D721Med (cell line): ENCODE data around the gene ANKLE1.
A peak's percentile ranks its signal among the peaks of the same experiment; 100 is the strongest.

Experiments
- DNase-seq: peaks from one replicate; pipeline ENCODE4 v3.0.0; 2011; ENCODE audit warnings: low spot score; ENCODE audit not compliant: insufficient read length
- FAIRE-seq: peaks from 2 replicates; lab custom pipeline; 2011; peaks lifted over from hg19 to GRCh38; lab: Jason Lieb, UNC
- TF ChIP-seq, protein P1 (sequence below): IDR thresholded peaks from 2 replicates; pipeline ENCODE4 v1.5.1; 2012; ENCODE audit warnings: mild to moderate bottlenecking, control low read depth; ENCODE audit not compliant: insufficient read depth; ENCODE audit errors: missing control alignments

The ANKLE1 gene

GRCh38 chr19:17262557-17262956, 19.1 kb upstream of the ANKLE1 start:
- DNase-seq (no peak), FAIRE-seq (no peak)
- TF ChIP-seq, protein P1, sequence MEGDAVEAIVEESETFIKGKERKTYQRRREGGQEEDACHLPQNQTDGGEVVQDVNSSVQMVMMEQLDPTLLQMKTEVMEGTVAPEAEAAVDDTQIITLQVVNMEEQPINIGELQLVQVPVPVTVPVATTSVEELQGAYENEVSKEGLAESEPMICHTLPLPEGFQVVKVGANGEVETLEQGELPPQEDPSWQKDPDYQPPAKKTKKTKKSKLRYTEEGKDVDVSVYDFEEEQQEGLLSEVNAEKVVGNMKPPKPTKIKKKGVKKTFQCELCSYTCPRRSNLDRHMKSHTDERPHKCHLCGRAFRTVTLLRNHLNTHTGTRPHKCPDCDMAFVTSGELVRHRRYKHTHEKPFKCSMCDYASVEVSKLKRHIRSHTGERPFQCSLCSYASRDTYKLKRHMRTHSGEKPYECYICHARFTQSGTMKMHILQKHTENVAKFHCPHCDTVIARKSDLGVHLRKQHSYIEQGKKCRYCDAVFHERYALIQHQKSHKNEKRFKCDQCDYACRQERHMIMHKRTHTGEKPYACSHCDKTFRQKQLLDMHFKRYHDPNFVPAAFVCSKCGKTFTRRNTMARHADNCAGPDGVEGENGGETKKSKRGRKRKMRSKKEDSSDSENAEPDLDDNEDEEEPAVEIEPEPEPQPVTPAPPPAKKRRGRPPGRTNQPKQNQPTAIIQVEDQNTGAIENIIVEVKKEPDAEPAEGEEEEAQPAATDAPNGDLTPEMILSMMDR = no peak

GRCh38 chr19:17263712-17264640, 17.7 kb upstream of the ANKLE1 start:
- no peak for FAIRE-seq
- no peak for DNase-seq
- TF ChIP-seq, protein P1 = no peak

GRCh38 chr19:17264641-17264979, 17.1 kb upstream of the ANKLE1 start, which contains the start of gene USHBP1:
USHBP1 (minus strand) TSS chr19:17264745; CDS start chr19:17264299, 446 bp downstream.
- no peak for FAIRE-seq
- no peak for DNase-seq
- TF ChIP-seq, protein P1 = no peak

DNA sequence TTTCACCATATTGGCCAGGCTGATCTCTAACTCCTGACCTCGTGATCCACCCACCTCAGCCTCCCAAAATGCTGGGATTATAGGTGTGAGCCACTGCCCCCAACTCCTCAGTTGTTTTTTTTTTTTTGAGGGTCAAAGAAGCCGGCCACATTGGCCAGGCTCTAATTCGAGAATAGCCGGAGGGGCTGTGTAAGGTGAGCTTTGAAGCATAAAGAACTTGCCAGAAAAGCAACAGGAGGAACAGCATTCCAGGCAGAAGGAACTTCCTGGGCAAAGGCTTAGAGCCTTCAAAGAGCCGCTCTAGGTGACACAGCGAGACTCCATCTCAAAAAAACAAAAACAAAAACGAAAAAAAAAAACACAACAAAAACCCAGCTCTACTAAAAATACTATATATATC, 15.7 kb upstream of the ANKLE1 start:
- FAIRE-seq (no peak), DNase-seq (no peak)
- TF ChIP-seq, protein P1 = no peak

- no peak for FAIRE-seq
- TF ChIP-seq, protein P1 = no peak
These were observed 15.1 kb upstream of the ANKLE1 start for GRCh38 chr19:17266589-17266974.

DNA sequence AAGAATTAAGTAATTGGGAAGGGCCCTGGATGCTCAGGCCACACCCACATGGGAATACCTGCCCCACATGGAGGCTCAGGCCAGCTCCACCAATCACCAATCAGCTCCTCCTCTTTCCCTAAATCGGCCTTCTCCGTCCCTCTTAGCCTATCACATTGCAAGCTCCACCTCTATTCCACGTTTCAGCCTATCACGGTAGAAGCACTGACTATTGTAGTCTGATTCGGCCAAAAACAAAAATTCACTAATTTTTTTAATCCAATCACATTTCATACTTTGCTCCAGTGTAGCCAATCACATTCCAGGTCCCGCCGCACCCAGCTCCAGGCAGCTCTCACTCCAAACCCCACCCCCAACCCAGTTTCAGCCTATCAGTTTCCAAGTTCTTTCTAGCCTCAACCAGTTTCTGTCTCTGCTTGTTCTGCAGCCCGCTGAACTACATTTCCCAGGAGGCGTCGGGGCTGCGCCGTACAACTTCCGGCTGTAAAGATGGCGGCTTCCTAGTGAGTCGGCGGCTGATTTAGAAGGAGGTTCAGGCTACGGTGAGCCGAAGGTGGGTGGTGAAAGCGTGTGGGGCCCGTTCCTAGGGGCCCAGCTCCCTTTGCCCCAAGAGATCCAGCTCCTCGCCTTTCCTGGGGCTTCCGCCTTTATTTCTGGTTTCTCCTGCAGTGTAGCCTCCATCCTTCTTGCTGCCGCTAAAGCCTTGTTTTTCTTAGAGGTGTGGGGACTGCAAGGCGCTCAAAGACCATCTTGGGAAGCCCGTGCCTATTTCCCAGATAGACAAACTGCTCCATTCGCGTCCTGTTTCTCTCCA, 14.5 kb upstream of the ANKLE1 start, which contains the start of gene BABAM1:
Gene BABAM1 (plus strand): TSS at position 469 of the 814 bp plus-strand sequence. CDS start 1,364 bp downstream, outside the sequence.
- TF ChIP-seq, protein P1 = no peak
- DNase-seq (peak; percentile 92), FAIRE-seq (no peak)

More at GRCh38 chr19:17266589-17266974, 15.1 kb upstream of the ANKLE1 start:
- DNase-seq = no peak
